ENCODE results near the gene DYNLT2.
"Not testable (repeated sequence)": the region's sequence is repeated elsewhere in the genome, so short reads cannot be mapped to it uniquely, and the experiment has no call there.

The DYNLT2 gene

GRCh38 chr6:169697115-169697514 lies 54.3 kb downstream of the DYNLT2 start:
- not testable (repeated sequence) for DNase-seq (ENCODE audit: low spot score)

GRCh38 chr6:169695131-169695530 lies 56.2 kb downstream of the DYNLT2 start:
- DNase-seq (ENCODE audit: low spot score): no peak

- DNase-seq (ENCODE audit: low spot score): no peak
Observed at GRCh38 chr6:169692516-169692915, 58.9 kb downstream of the DYNLT2 start.

- DNase-seq (ENCODE audit: low spot score): no peak
Observed at GRCh38 chr6:169691260-169691659, 60.1 kb downstream of the DYNLT2 start.
